GM18505 (cell line): ENCODE measurements around the gene ST3GAL2.
"Not testable (repeated sequence)": the region's sequence is repeated elsewhere in the genome, so short reads cannot be mapped to it uniquely, and the experiment has no call there.

ENCODE experiments used
- ATAC-seq: cut with Tn5 transposase; IDR thresholded peaks from one replicate; pipeline ENCODE4 v1.9.1; 2021; ENCODE audit not compliant: unreplicated experiment
- POLR2A ChIP-seq: IDR thresholded peaks from 4 replicates; pipeline ENCODE4 v1.6.1; 2011; ENCODE audit warnings: borderline replicate concordance; ENCODE audit not compliant: insufficient read depth, insufficient read length; ENCODE audit errors: extremely low read depth

ST3GAL2 gene

GRCh38 chr16:70390774-70391173 lies 48.1 kb downstream of the ST3GAL2 start:
- no peak for ATAC-seq
- no peak for TF ChIP-seq POLR2A

- no peak for ATAC-seq
- no peak for TF ChIP-seq POLR2A
Measured at GRCh38 chr16:70388006-70388680, 50.8 kb downstream of the ST3GAL2 start.

- not testable (repeated sequence) for ATAC-seq
Measured at GRCh38 chr16:70386289-70386986, 52.5 kb downstream of the ST3GAL2 start.

- no peak for TF ChIP-seq POLR2A
- ATAC-seq: no peak
Measured at GRCh38 chr16:70383421-70383960, 55.4 kb downstream of the ST3GAL2 start.

- TF ChIP-seq POLR2A: no peak
- ATAC-seq: no peak
Measured at GRCh38 chr16:70381604-70382342, 57.1 kb downstream of the ST3GAL2 start.

GRCh38 chr16:70380919-70381603 lies 57.8 kb downstream of the ST3GAL2 start:
- TF ChIP-seq POLR2A: peak; percentile 96
- peak; percentile 92 for ATAC-seq

- ATAC-seq: peak; percentile 1
- no peak for TF ChIP-seq POLR2A
Measured at GRCh38 chr16:70380248-70380918, 58.5 kb downstream of the ST3GAL2 start.

- no peak for ATAC-seq
- TF ChIP-seq POLR2A: peak; percentile 19
Measured at GRCh38 chr16:70378869-70379493, 59.9 kb downstream of the ST3GAL2 start.

- TF ChIP-seq POLR2A: no peak
- no peak for ATAC-seq
Measured at GRCh38 chr16:70377782-70378181, 61.1 kb downstream of the ST3GAL2 start.

GRCh38 chr16:70375636-70376611 lies 63.0 kb downstream of the ST3GAL2 start:
- TF ChIP-seq POLR2A: no peak
- ATAC-seq: no peak

GRCh38 chr16:70374213-70374612 lies 64.7 kb downstream of the ST3GAL2 start:
- ATAC-seq: no peak
- TF ChIP-seq POLR2A: no peak
